ENCODE data around the gene C1orf226. TPM values are rescaled to one million over a fixed set of nuclear protein-coding genes. Genes with fewer than 3 reads are reported as not detected.

The C1orf226 gene
- total RNA-seq, 2 donors from 2014 or later, result 1.3 to 4.0 TPM

- intact Hi-C loops (cut with DNase I), result no loop called here
- Histone ChIP-seq H3K4me1 (no peaks in the 10 kb centered on the region), H3K9me3 (no peaks in the 10 kb centered on the region), H3K27me3 (no peaks in the 10 kb centered on the region), H3K36me3 (replicated peaks in 1 of 2; ENCODE audit: insufficient read depth in 1 of 2, low read depth in 2 of 2) (peaks cover 0 to 2% of the 10 kb centered on the region in 2 donors), H3K4me3 (no peak overlapping the region), H3K27ac (no peak overlapping the region)
- TF ChIP-seq CTCF (IDR thresholded peaks at IDR 0.05) (no peak), POLR2A (IDR thresholded peaks at IDR 0.05) (no peak)
- WGBS, 2 donors, result 90 to 91% methylated on average over 6 of the region's 6 CpGs
- no peak for DNase-seq
- ATAC-seq, result no peak
Observed at GRCh38 chr1:162371611-162372010, 9.9 kb upstream of the C1orf226 start.

- Histone ChIP-seq H3K9me3 (no peaks in the 10 kb centered on the region), H3K4me3 (no peak overlapping the region), H3K27ac (no peak overlapping the region), H3K36me3 (replicated peaks in 1 of 2; ENCODE audit: insufficient read depth in 1 of 2, low read depth in 2 of 2) (no peaks in the 10 kb centered on the region), H3K27me3 (no peaks in the 10 kb centered on the region), H3K4me1 (no peaks in the 10 kb centered on the region)
- ATAC-seq, result no peak
- intact Hi-C loops (cut with DNase I), result no loop called here
- TF ChIP-seq POLR2A (IDR thresholded peaks at IDR 0.05), result no peak
- TF ChIP-seq CTCF (IDR thresholded peaks at IDR 0.05), result no peak
- 61 to 69% methylated on average over 13 of the region's 13 CpGs for WGBS, 2 donors
- no peak for DNase-seq
Observed at GRCh38 chr1:162372159-162373071, 9.1 kb upstream of the C1orf226 start.

GRCh38 chr1:162373072-162373427, 8.5 kb upstream of the C1orf226 start:
- H3K4me3 ChIP-seq, result no peak overlapping the region
- H3K9me3 ChIP-seq, result no peaks in the 10 kb centered on the region
- 80 to 100% methylated on average over 1 of the region's 1 CpG for WGBS, 2 donors
- ATAC-seq, result no peak
- no peaks in the 10 kb centered on the region for H3K36me3 ChIP-seq (replicated peaks in 1 of 2; ENCODE audit: insufficient read depth in 1 of 2, low read depth in 2 of 2)
- no peak for DNase-seq
- TF ChIP-seq POLR2A (IDR thresholded peaks at IDR 0.05) (no peak), CTCF (IDR thresholded peaks at IDR 0.05) (no peak)
- no peaks in the 10 kb centered on the region for H3K4me1 ChIP-seq
- intact Hi-C loops (cut with DNase I), result no loop called here
- H3K27ac ChIP-seq, result no peak overlapping the region
- H3K27me3 ChIP-seq, result no peaks in the 10 kb centered on the region

- H3K4me3 ChIP-seq, result no peak overlapping the region
- no peaks in the 10 kb centered on the region for H3K9me3 ChIP-seq
- no peaks in the 10 kb centered on the region for H3K36me3 ChIP-seq (replicated peaks in 1 of 2; ENCODE audit: insufficient read depth in 1 of 2, low read depth in 2 of 2)
- ATAC-seq (no peak), DNase-seq (no peak)
- no peak for TF ChIP-seq CTCF (IDR thresholded peaks at IDR 0.05)
- TF ChIP-seq POLR2A (IDR thresholded peaks at IDR 0.05), result no peak
- intact Hi-C loops (cut with DNase I), result no loop called here
- H3K27me3 ChIP-seq, result no peaks in the 10 kb centered on the region
- no peak overlapping the region for H3K27ac ChIP-seq
- no peaks in the 10 kb centered on the region for H3K4me1 ChIP-seq
- 88 to 92% methylated on average over 8 of the region's 8 CpGs for WGBS, 2 donors
Observed at GRCh38 chr1:162373541-162374260, 7.8 kb upstream of the C1orf226 start.
